ENCODE data around the gene TBP.

GRCh38 chr6:170509723-170510018 is 44.5 kb upstream of the TBP start:
- TF ChIP-seq CTCF (IDR thresholded peaks at IDR 0.05) (no peak), POLR2A (IDR thresholded peaks at IDR 0.05) (no peak)

Data from heart left ventricle (tissue), 13 donors.